GM10248 (cell line): ENCODE measurements around the gene TRDN.

Experiments
- CTCF ChIA-PET: fragments of 300-600 bp; sonication (Branson Sonifier 250); formaldehyde crosslinking; extraction: SDS; loops from one replicate; lab custom pipeline; 2021; ENCODE audit warnings: antibody characterized with exemption; lab: Yijun Ruan, JAX
- POLR2A ChIA-PET: fragments of 350-650 bp; sonication (Branson Sonifier 250); formaldehyde crosslinking; extraction: SDS; loops from one replicate; lab custom pipeline; 2020; ENCODE audit warnings: antibody characterized with exemption; lab: Yijun Ruan, JAX
- DNase-seq: peaks from one replicate; pipeline ENCODE4 v3.0.0; 2012; ENCODE audit errors: extremely low spot score
- CTCF ChIP-seq: IDR thresholded peaks from 2 replicates; pipeline ENCODE4 v1.5.1; 2012; ENCODE audit warnings: mild to moderate bottlenecking, low read depth; ENCODE audit errors: extremely low read depth, missing control alignments, control extremely low read depth

The TRDN gene

GRCh38 chr6:123343836-123344235 lies 292.9 kb downstream of the TRDN start:
- POLR2A ChIA-PET, result no interaction called here
- CTCF ChIA-PET, result no interaction called here
- no peak for DNase-seq
- TF ChIP-seq CTCF, result no peak

- ChIA-PET CTCF (no interaction called here), POLR2A (no interaction called here)
- no peak for TF ChIP-seq CTCF
- no peak for DNase-seq
Measured at GRCh38 chr6:123338394-123338793, 298.4 kb downstream of the TRDN start.

GRCh38 chr6:123333000-123333756 lies 303.6 kb downstream of the TRDN start:
- no peak for TF ChIP-seq CTCF
- CTCF ChIA-PET, result no interaction called here
- DNase-seq, result no peak
- POLR2A ChIA-PET, result no interaction called here

- CTCF ChIA-PET, result no interaction called here
- POLR2A ChIA-PET, result no interaction called here
- DNase-seq, result no peak
- no peak for TF ChIP-seq CTCF
Measured at GRCh38 chr6:123332070-123332469, 304.7 kb downstream of the TRDN start.

- no peak for DNase-seq
- POLR2A ChIA-PET, result no interaction called here
- TF ChIP-seq CTCF, result no peak
- CTCF ChIA-PET, result no interaction called here
Measured at GRCh38 chr6:123329337-123329736, 307.4 kb downstream of the TRDN start.

GRCh38 chr6:123323452-123324329 lies 313.1 kb downstream of the TRDN start:
- ChIA-PET POLR2A (no interaction called here), CTCF (interaction anchor here (1.0 kb wide), 1 partner anchor 8 kb away, joined by 3 read pairs; no protein-coding TSS in a partner anchor)
- DNase-seq, result no peak
- no peak for TF ChIP-seq CTCF
